C4-2B (cell line): Measurements from ENCODE around the gene UFC1.

Source experiments
- CTCF ChIP-seq: fragments of 450-650 bp; conservative IDR thresholded peaks from 2 replicates; pipeline ENCODE4 v1.5.1; 2017; ENCODE audit warnings: mild to moderate bottlenecking
- ZFX ChIP-seq: fragments of 450-650 bp; IDR thresholded peaks from 2 replicates; pipeline ENCODE4 v1.6.1; 2017

DNA sequence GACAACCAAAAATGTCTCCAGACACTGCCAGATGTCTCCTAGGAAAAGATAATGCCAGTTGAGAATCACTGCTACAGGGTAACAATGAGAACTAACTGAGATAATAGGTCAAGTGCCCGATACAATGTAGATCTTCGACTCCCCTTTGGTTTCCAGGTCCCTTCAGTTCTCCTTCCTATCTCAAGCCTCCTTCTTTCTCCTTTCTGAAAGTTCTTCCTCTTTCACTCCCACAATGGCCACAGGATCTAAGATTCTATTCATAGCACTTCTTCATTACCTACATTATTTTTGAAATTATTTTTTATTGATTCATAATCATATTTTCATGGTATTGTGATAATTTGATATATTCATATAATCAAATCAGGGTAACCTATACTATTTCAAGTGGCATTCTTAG is 42.3 kb upstream of the UFC1 start:
- TF ChIP-seq CTCF (no peak), ZFX (no peak)
